H1 (cell line): Measurements from ENCODE around the gene SEMA4D. TPM values are rescaled to one million over a fixed set of nuclear protein-coding genes. Genes with fewer than 3 reads are reported as not detected.

Source experiments
- FOSL1 ChIP-seq: IDR thresholded peaks from 2 replicates; pipeline ENCODE4 v1.6.1; 2011; ENCODE audit warnings: mild to moderate bottlenecking, low read depth, low read length, moderate library complexity; ENCODE audit not compliant: insufficient read depth
- HDAC2 ChIP-seq, 2 experiments: fragments of 300-600 bp in 1 of 2; sonication (generic) in 1 of 2; IDR thresholded peaks; 2 replicates each; pipeline ENCODE4 v1.6.1; 2011 to 2012; ENCODE audit warnings: low read depth in 2 of 2, low read length in 2 of 2, mild to moderate bottlenecking in 2 of 2, moderate library complexity in 2 of 2, borderline replicate concordance in 1 of 2, inconsistent platforms in 1 of 2
- JUN ChIP-seq: IDR thresholded peaks from 2 replicates; pipeline ENCODE4 v1.6.1; 2011; ENCODE audit warnings: low read depth, mild to moderate bottlenecking, improper control_type of control experiment, low read length
- TCF12 ChIP-seq: IDR thresholded peaks from 2 replicates; pipeline ENCODE4 v1.6.1; 2011; ENCODE audit warnings: low read depth, mild to moderate bottlenecking, low read length
- ZNF274 ChIP-seq: IDR thresholded peaks from 2 replicates; pipeline ENCODE4 v1.7.0; 2012; ENCODE audit warnings: low read length, borderline replicate concordance; ENCODE audit errors: extremely low read depth
- polyA plus RNA-seq, 7 experiments: library from polyadenylated mRNA; depleted of rRNA in 3 of 7; stranded (reverse) in 5 of 7; unstranded in 2 of 7; fragments of >200 nt in 5 of 7; fragments of 200-250 nt in 2 of 7; gene quantifications; 1 replicate in 5 of 7; 2 replicates in 1 of 7; 4 replicates in 1 of 7; pipeline versions ENCODE4 v1.2.1 to v1.2.3, GENCODE V29; 2011 to 2013; ENCODE audit warnings: missing spikeins in 2 of 7, mixed read lengths in 2 of 7
- total RNA-seq: library from RNA; stranded (reverse); fragmentation: NEBNext Ultra II Directional; extraction: Animal tissue kit (Norgen Biotek cat#: 25700); gene quantifications from 2 replicates; pipeline ENCODE4 v1.2.1, GENCODE V29; 2021

The SEMA4D gene
- total and polyA plus RNA-seq, 2 of the 8 experiments (the other 6 are each of a cell fraction or from before 2014, with no cell fraction given) = 21.0 to 70.4 TPM

GRCh38 chr9:89513837-89514236, 15.9 kb upstream of the SEMA4D start (continued):
- TF ChIP-seq TCF12 (no peak), HDAC2 (IDR thresholded peaks at IDR 0.05; ENCODE audit: borderline replicate concordance in 1 of 2, low read depth in 2 of 2, low read length in 2 of 2) (no peak), FOSL1 (no peak), JUN (no peak), ZNF274 (no peak)
